SK-N-SH (cell line): ENCODE data around the gene MBD2. TPM values are rescaled to one million over a fixed set of nuclear protein-coding genes. Genes with fewer than 3 reads are reported as not detected.

Experiments
- CTCF ChIA-PET: fragments of 300-600, 350-600 bp; formaldehyde crosslinking; extraction: SDS; loops from one replicate; lab custom pipeline; 2021; lab: Yijun Ruan, JAX
- POLR2A ChIA-PET: fragments of 350-600 bp; sonication (Branson Sonifier 250); formaldehyde crosslinking; extraction: SDS; loops from one replicate; lab custom pipeline; 2020; ENCODE audit warnings: antibody characterized with exemption, inconsistent platforms; lab: Yijun Ruan, JAX
- DNase-seq: peaks from one replicate; pipeline ENCODE4 v3.0.0; 2012
- H2AFZ ChIP-seq: fragments of 200-600 bp; sonication (generic); 2 replicates; pipeline ENCODE4 v1.8.1; 2016; ENCODE audit warnings: antibody characterized with exemption, mild to moderate bottlenecking, low read depth
- H3F3A ChIP-seq: fragments of 200-600 bp; sonication (generic); replicated peaks from 2 replicates; pipeline ENCODE3; 2016; ENCODE audit warnings: antibody characterized with exemption, mild to moderate bottlenecking; ENCODE audit not compliant: insufficient read depth
- H3K27ac ChIP-seq, 2 experiments: fragments of 200-500 bp in 1 of 2; fragments of 200-600 bp in 1 of 2; sonication (Bioruptor generic) in 1 of 2; sonication (generic), shearing (Covaris generic) in 1 of 2; 2 replicates each; pipeline versions ENCODE4 v1.5.1 to v1.6.1; 2014 to 2016; ENCODE audit warnings: low read depth in 2 of 2, inconsistent platforms in 1 of 2, low read length in 1 of 2, mild to moderate bottlenecking in 1 of 2, mixed read lengths in 1 of 2
- H3K27me3 ChIP-seq: fragments of 200-600 bp; sonication (generic), shearing (Covaris generic); 2 replicates; pipeline ENCODE4 v1.6.1; 2016; ENCODE audit warnings: mixed run types; ENCODE audit not compliant: insufficient read depth
- H3K36me3 ChIP-seq, 2 experiments: fragments of 200-500 bp in 1 of 2; fragments of 200-600 bp in 1 of 2; sonication (Bioruptor generic) in 1 of 2; sonication (generic) in 1 of 2; replicated peaks in 1 of 2; 2 replicates each; pipeline versions ENCODE3 to v1.5.1; 2014 to 2016; ENCODE audit warnings: low read length in 1 of 2, mild to moderate bottlenecking in 1 of 2; ENCODE audit not compliant: insufficient read depth in 2 of 2, control insufficient read depth in 1 of 2
- H3K4me1 ChIP-seq, 2 experiments: fragments of 200-500 bp in 1 of 2; fragments of 200-600 bp in 1 of 2; sonication (Bioruptor generic) in 1 of 2; sonication (generic), shearing (Covaris generic) in 1 of 2; 2 replicates each; pipeline versions ENCODE4 v1.5.1 to v1.6.1; 2014 to 2016; ENCODE audit warnings: low read depth in 1 of 2, low read length in 1 of 2, mixed run types in 1 of 2; ENCODE audit not compliant: insufficient read depth in 2 of 2, control insufficient read depth in 1 of 2
- H3K4me2 ChIP-seq: fragments of 200-600 bp; sonication (generic), shearing (Covaris generic); 2 replicates; pipeline ENCODE4 v1.6.1; 2017; ENCODE audit warnings: mixed run types
- H3K4me3 ChIP-seq, 2 experiments: fragments of 200-500 bp in 1 of 2; fragments of 200-600 bp in 1 of 2; sonication (Bioruptor generic) in 1 of 2; sonication (generic), shearing (Covaris generic) in 1 of 2; 2 replicates each; pipeline versions ENCODE4 v1.5.1 to v1.8.1; 2014 to 2016; ENCODE audit warnings: low read depth in 2 of 2, inconsistent platforms in 1 of 2, low read length in 1 of 2, mild to moderate bottlenecking in 1 of 2, mixed read lengths in 1 of 2, moderate library complexity in 1 of 2
- H3K79me2 ChIP-seq: fragments of 200-600 bp; sonication (generic); 2 replicates; pipeline ENCODE4 v1.8.1; 2017; ENCODE audit warnings: mild to moderate bottlenecking; ENCODE audit not compliant: insufficient read depth
- H3K9ac ChIP-seq: fragments of 200-600 bp; sonication (generic); 2 replicates; pipeline ENCODE4 v1.6.1; 2017; ENCODE audit warnings: mixed run types
- H3K9me2 ChIP-seq: fragments of 200-600 bp; sonication (generic); 2 replicates; pipeline ENCODE4 v1.6.1; 2017; ENCODE audit warnings: mixed run types
- H3K9me3 ChIP-seq: fragments of 200-600 bp; sonication (generic); 2 replicates; pipeline ENCODE4 v1.6.1; 2017; ENCODE audit warnings: mixed run types, mild to moderate bottlenecking, moderate library complexity
- H4K20me1 ChIP-seq: fragments of 200-600 bp; sonication (generic); 2 replicates; pipeline ENCODE4 v1.6.1; 2017; ENCODE audit warnings: mild to moderate bottlenecking, mixed run types; ENCODE audit not compliant: insufficient read depth
- CHD2 ChIP-seq: fragments of 150-350 bp; IDR thresholded peaks from 2 replicates; pipeline ENCODE4 v1.6.1; 2018; ENCODE audit warnings: low read length; ENCODE audit not compliant: partially characterized antibody
- ELF1 ChIP-seq: IDR thresholded peaks from 2 replicates; pipeline ENCODE4 v1.4.0; 2012
- EZH2phosphoT487 ChIP-seq: fragments of 200-600 bp; sonication (generic); IDR thresholded peaks from 2 replicates; pipeline ENCODE4 v1.6.1; 2017; ENCODE audit warnings: low read depth, mixed run types, mild to moderate bottlenecking, antibody characterized with exemption, moderate library complexity, borderline replicate concordance
- FOXM1 ChIP-seq: IDR thresholded peaks from 2 replicates; pipeline ENCODE4 v1.4.0; 2012; ENCODE audit warnings: low read depth, mild to moderate bottlenecking
- GATA2 ChIP-seq: sonication (generic); formaldehyde crosslinking; IDR thresholded peaks from 2 replicates; pipeline ENCODE4 v1.5.0; 2020; ENCODE audit warnings: mild to moderate bottlenecking, missing genetic modification reagents
- JUND ChIP-seq: IDR thresholded peaks from 2 replicates; pipeline ENCODE4 v1.4.0; 2012
- NRF1 ChIP-seq: IDR thresholded peaks from 2 replicates; pipeline ENCODE4 v1.6.1; 2012; ENCODE audit warnings: low read depth, mild to moderate bottlenecking, low read length
- RAD21 ChIP-seq: IDR thresholded peaks from 2 replicates; pipeline ENCODE4 v1.6.1; 2012; ENCODE audit warnings: mild to moderate bottlenecking, low read length
- RCOR1 ChIP-seq: fragments of 150-350 bp; IDR thresholded peaks from 2 replicates; pipeline ENCODE4 v1.6.1; 2017; ENCODE audit warnings: antibody characterized with exemption, low read length
- RXRA ChIP-seq: IDR thresholded peaks from 2 replicates; pipeline ENCODE4 v1.4.0; 2012; ENCODE audit warnings: low read depth, mild to moderate bottlenecking, borderline replicate concordance
- TAF1 ChIP-seq: IDR thresholded peaks from 2 replicates; pipeline ENCODE4 v1.6.1; 2012; ENCODE audit warnings: low read depth, mild to moderate bottlenecking, low read length, moderate library complexity, borderline replicate concordance
- TCF12 ChIP-seq: IDR thresholded peaks from 2 replicates; pipeline ENCODE4 v1.4.0; 2012
- TEAD4 ChIP-seq: IDR thresholded peaks from 2 replicates; pipeline ENCODE4 v1.4.0; 2012; ENCODE audit warnings: mild to moderate bottlenecking, borderline replicate concordance; ENCODE audit not compliant: insufficient read depth
- WGBS: methylation state at CpG from one replicate; pipeline ENCODE4 v1.1.6; 2017; ENCODE audit warnings: low lambda C conversion rate; 5-methylcytosine and 5-hydroxymethylcytosine counted together
- polyA plus RNA-seq, 3 experiments: library from polyadenylated mRNA; depleted of rRNA; stranded (reverse); fragments of >200 nt; gene quantifications; 2 replicates each; pipeline ENCODE4 v1.2.3, GENCODE V29; 2012
- TF ChIP-seq, protein P1 (sequence below): IDR thresholded peaks from 2 replicates; pipeline ENCODE4 v1.4.0; 2012; ENCODE audit warnings: low read depth, borderline replicate concordance
- TF ChIP-seq, protein P2 (sequence below): IDR thresholded peaks from 2 replicates; pipeline ENCODE4; 2012

MBD2 gene
- polyA plus RNA-seq, 1 of the 3 experiments (the other 2 are of a cell fraction) = 12.5 TPM

DNA sequence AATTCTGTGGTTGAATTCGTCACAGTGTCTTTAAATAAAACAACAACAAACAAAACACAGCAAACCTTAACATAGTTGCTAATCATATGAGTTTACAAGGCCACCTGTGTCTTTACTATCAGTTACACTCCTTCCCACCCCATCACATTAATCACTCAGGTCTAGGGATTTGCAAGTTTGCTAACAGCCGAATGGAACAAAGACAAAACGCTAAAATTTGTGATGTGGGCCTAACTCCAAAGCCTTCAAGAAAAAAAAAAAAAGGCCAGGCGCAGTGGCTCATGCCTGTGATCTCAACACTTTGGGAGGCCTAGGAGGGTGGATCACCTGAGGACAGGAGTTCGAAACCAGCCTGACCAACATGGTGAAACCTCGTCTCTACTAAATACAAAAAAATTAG, 44.3 kb upstream of the MBD2 start:
- Histone ChIP-seq H3K4me3 (peak overlapping the region; percentile 69 to 79), H3K9ac (peak overlapping the region; percentile 90), H3K9me2 (no peaks in the 10 kb centered on the region), H3K27me3 (no peaks in the 10 kb centered on the region), H3F3A (no peaks in the 10 kb centered on the region), H3K4me1 (peaks cover 4 to 6% of the 10 kb centered on the region in 2 experiments; a peak in 3 of 4 replicates), H4K20me1 (no peaks in the 10 kb centered on the region), H3K9me3 (no peaks in the 10 kb centered on the region), H2AFZ (peak overlapping the region; percentile 82), H3K79me2 (no peaks in the 10 kb centered on the region; the same call in 1 of the 2 replicates), H3K27ac (peak overlapping the region; percentile 77 to 91; a peak in 3 of 4 replicates), H3K36me3 (peaks cover 0 to 1% of the 10 kb centered on the region in 2 experiments), H3K4me2 (peak overlapping the region; percentile 84)
- 85% methylated on average over 6 of the region's 6 CpGs for WGBS
- POLR2A ChIA-PET = interaction anchor here (0.7 to 1.6 kb wide), 3 partner anchors 30 to 89 kb away, joined by 3 to 7 read pairs (median 5); partner anchors contain the start of genes C18orf54 and STARD6
- CTCF ChIA-PET = no interaction called here
- no peak for DNase-seq
- TF ChIP-seq NRF1 = no peak
- TF ChIP-seq TCF12 = no peak
- TF ChIP-seq EZH2phosphoT487 = no peak
- no peak for TF ChIP-seq ELF1
- TF ChIP-seq TAF1 = no peak
- TF ChIP-seq CHD2 = no peak
- TF ChIP-seq RXRA = no peak
- no peak for TF ChIP-seq RAD21
- no peak for TF ChIP-seq GATA2 (CRISPR knock-in tag)
- TF ChIP-seq, protein P1, sequence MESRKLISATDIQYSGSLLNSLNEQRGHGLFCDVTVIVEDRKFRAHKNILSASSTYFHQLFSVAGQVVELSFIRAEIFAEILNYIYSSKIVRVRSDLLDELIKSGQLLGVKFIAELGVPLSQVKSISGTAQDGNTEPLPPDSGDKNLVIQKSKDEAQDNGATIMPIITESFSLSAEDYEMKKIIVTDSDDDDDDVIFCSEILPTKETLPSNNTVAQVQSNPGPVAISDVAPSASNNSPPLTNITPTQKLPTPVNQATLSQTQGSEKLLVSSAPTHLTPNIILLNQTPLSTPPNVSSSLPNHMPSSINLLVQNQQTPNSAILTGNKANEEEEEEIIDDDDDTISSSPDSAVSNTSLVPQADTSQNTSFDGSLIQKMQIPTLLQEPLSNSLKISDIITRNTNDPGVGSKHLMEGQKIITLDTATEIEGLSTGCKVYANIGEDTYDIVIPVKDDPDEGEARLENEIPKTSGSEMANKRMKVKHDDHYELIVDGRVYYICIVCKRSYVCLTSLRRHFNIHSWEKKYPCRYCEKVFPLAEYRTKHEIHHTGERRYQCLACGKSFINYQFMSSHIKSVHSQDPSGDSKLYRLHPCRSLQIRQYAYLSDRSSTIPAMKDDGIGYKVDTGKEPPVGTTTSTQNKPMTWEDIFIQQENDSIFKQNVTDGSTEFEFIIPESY = no peak
- no peak for TF ChIP-seq FOXM1
- no peak for TF ChIP-seq RCOR1
- no peak for TF ChIP-seq JUND
- TF ChIP-seq, protein P2, sequence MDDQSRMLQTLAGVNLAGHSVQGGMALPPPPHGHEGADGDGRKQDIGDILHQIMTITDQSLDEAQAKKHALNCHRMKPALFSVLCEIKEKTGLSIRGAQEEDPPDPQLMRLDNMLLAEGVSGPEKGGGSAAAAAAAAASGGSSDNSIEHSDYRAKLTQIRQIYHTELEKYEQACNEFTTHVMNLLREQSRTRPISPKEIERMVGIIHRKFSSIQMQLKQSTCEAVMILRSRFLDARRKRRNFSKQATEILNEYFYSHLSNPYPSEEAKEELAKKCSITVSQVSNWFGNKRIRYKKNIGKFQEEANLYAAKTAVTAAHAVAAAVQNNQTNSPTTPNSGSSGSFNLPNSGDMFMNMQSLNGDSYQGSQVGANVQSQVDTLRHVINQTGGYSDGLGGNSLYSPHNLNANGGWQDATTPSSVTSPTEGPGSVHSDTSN = no peak

DNA sequence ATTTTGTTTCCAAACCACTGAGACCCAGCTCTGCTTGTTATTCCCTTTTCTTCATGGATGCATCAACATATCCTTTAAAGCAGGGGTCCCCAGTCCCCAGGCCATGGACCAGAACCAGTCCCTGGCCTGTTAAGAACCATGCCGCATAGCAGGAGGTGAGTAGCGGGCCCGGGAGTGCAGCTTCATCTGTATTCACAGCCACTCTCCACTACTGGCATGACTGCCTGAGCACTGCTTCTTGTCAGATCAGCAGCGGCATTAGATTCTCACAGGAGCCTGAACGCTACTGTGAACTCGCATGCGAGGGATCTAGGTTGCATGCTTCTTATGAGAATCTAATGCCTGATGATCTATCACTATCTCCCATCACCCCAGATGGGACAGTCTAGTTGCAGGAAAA, 43.2 kb upstream of the MBD2 start:
- POLR2A ChIA-PET = no interaction called here
- CTCF ChIA-PET = no interaction called here

More for the DNA sequence above, 43.2 kb upstream of the MBD2 start:
- no peaks in the 10 kb centered on the region for H4K20me1 ChIP-seq
- TF ChIP-seq TCF12 (no peak), TEAD4 (no peak), TAF1 (no peak), RCOR1 (no peak)
- TF ChIP-seq, protein P2 = no peak
- WGBS = 94% methylated on average over 6 of the region's 7 CpGs
- H3K9me2 ChIP-seq = no peaks in the 10 kb centered on the region
- H3K27me3 ChIP-seq = no peaks in the 10 kb centered on the region
- no peak for DNase-seq
- H2AFZ ChIP-seq = no peak overlapping the region
- no peaks in the 10 kb centered on the region for H3F3A ChIP-seq
- no peaks in the 10 kb centered on the region for H3K36me3 ChIP-seq
- peaks cover 4 to 6% of the 10 kb centered on the region in 2 experiments; a peak in 3 of 4 replicates for H3K4me1 ChIP-seq
- H3K4me2 ChIP-seq = no peak overlapping the region
- H3K9me3 ChIP-seq = no peaks in the 10 kb centered on the region
- no peaks in the 10 kb centered on the region for H3K79me2 ChIP-seq
- no peak overlapping the region for H3K27ac ChIP-seq
- H3K4me3 ChIP-seq = no peak overlapping the region
- H3K9ac ChIP-seq = no peak overlapping the region
